GM12878 (cell line): ENCODE data around the gene DPM1.

Experiments used
- CHD1 ChIP-seq: IDR thresholded peaks from 2 replicates; pipeline ENCODE4 v1.6.1; 2012; ENCODE audit warnings: low read depth, low read length, improper control_type of control experiment
- POLR2AphosphoS5 ChIP-seq: IDR thresholded peaks from 2 replicates; pipeline ENCODE4 v1.6.1; 2011; ENCODE audit warnings: mild to moderate bottlenecking, low read length, inconsistent platforms
- RAD21 ChIP-seq: IDR thresholded peaks from 2 replicates; pipeline ENCODE4 v1.6.1; 2011; ENCODE audit warnings: mild to moderate bottlenecking, low read depth, low read length, moderate library complexity; ENCODE audit not compliant: insufficient read depth
- ZNF24 ChIP-seq: fragments of 450-650 bp; IDR thresholded peaks from 2 replicates; pipeline ENCODE4 v1.6.1; 2017; ENCODE audit warnings: antibody characterized with exemption, mild to moderate bottlenecking
- TF ChIP-seq, protein P1 (sequence below), 3 experiments: IDR thresholded peaks in 2 of 3; conservative IDR thresholded peaks in 1 of 3; 2 replicates each; pipeline ENCODE4 v1.5.1; 2011; ENCODE audit warnings: low read depth in 3 of 3, low read length in 3 of 3, mild to moderate bottlenecking in 3 of 3, control low read depth in 2 of 3, moderate library complexity in 2 of 3, inconsistent platforms in 1 of 3, mixed read lengths in 1 of 3; ENCODE audit not compliant: control insufficient read depth in 2 of 3, insufficient read depth in 1 of 3; ENCODE audit errors: extremely low read depth in 1 of 3
- TF ChIP-seq, protein P2 (sequence below): IDR thresholded peaks from 2 replicates; pipeline ENCODE4 v1.6.1; 2011; ENCODE audit warnings: low read depth, mild to moderate bottlenecking, low read length, moderate library complexity, borderline replicate concordance; ENCODE audit errors: extremely low read depth

DNA sequence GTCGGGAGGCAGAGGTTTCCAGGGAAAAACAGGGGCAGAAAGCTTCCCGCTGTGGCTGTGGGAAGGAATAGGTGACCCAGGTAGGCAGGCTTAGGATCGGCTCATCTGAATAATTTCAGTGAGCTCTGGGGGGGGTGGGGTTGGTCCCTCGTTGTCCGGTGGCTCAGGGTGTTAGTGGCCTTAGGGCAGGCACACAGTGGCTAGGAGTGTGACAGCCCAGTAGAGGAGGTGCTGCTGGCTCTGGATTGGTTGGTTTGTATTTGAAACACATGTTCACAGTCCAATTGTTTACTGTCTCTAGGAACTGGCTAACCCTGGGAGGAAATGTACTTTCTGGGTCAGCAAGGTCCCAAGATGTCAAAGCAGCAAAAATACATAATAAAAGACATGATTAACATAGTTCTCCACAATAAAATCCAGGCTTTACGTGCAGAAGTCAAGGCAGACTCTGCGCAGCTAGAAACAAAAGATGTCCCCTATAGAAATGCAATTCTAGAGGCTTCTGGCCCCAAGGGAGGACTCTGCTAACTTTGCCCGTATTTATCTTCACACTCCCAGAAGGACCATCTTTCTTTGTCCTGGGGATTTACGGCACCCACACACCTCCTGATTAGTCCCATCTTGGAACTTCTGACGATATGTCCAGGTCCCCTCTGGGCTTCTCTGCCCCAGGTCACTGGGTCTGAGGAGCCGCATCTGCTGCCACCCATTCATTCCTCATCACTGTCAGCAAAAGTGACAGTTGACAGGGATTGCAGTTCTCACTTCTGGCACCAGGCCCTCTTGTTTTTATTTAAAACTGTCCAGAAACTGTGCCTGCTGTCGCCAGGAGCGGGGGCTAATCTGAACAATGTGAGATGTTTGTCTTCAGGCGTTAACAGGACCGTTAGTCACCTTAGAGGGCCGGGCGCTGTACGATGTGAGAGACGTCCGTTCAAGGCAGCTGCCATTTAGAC is 19.0 kb upstream of the DPM1 start:
- TF ChIP-seq, protein P1, sequence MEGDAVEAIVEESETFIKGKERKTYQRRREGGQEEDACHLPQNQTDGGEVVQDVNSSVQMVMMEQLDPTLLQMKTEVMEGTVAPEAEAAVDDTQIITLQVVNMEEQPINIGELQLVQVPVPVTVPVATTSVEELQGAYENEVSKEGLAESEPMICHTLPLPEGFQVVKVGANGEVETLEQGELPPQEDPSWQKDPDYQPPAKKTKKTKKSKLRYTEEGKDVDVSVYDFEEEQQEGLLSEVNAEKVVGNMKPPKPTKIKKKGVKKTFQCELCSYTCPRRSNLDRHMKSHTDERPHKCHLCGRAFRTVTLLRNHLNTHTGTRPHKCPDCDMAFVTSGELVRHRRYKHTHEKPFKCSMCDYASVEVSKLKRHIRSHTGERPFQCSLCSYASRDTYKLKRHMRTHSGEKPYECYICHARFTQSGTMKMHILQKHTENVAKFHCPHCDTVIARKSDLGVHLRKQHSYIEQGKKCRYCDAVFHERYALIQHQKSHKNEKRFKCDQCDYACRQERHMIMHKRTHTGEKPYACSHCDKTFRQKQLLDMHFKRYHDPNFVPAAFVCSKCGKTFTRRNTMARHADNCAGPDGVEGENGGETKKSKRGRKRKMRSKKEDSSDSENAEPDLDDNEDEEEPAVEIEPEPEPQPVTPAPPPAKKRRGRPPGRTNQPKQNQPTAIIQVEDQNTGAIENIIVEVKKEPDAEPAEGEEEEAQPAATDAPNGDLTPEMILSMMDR (IDR thresholded peaks at IDR 0.05 in 2 of 3, conservative IDR thresholded peaks at IDR 0.05 in 1 of 3; ENCODE audit: control insufficient read depth in 2 of 3, extremely low read depth in 1 of 3, insufficient read depth in 1 of 3, low read depth in 3 of 3, low read length in 3 of 3), result no peak
- TF ChIP-seq, protein P2, sequence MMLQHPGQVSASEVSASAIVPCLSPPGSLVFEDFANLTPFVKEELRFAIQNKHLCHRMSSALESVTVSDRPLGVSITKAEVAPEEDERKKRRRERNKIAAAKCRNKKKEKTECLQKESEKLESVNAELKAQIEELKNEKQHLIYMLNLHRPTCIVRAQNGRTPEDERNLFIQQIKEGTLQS, result no peak
- TF ChIP-seq CHD1 (no peak), POLR2AphosphoS5 (no peak), RAD21 (no peak), ZNF24 (no peak)
